ENCODE data around the gene EPS15. TPM values are rescaled to one million over a fixed set of nuclear protein-coding genes. Genes with fewer than 3 reads are reported as not detected.

EPS15 gene
- polyA plus RNA-seq, 1 donor from 2014 or later = 70.2 TPM

- H3K4me3 Mint-ChIP-seq = peak overlapping the region in 1 of 4 donors; percentile 72
- H3K27me3 Mint-ChIP-seq = peaks cover 16% of the 10 kb centered on the region
- H3K36me3 Mint-ChIP-seq = no peaks in the 10 kb centered on the region
- H3K27ac Mint-ChIP-seq = no peak overlapping the region
- H3K9me3 Mint-ChIP-seq = no peaks in the 10 kb centered on the region
- peaks cover 4 to 8% (median 6%) of the 10 kb centered on the region in 3 donors for H3K4me1 Mint-ChIP-seq
These were observed 171.5 kb downstream of the EPS15 start for GRCh38 chr1:51347398-51348146.

- Mint-ChIP-seq H3K4me1 (peaks cover 6 to 8% (median 7%) of the 10 kb centered on the region in 3 donors), H3K4me3 (no peak overlapping the region), H3K36me3 (no peaks in the 10 kb centered on the region), H3K9me3 (no peaks in the 10 kb centered on the region), H3K27ac (peak overlapping the region in 2 of 3 donors; percentile 3 to 18), H3K27me3 (peaks cover 20% of the 10 kb centered on the region)
These were observed 172.8 kb downstream of the EPS15 start for GRCh38 chr1:51346086-51346942.

- no peaks in the 10 kb centered on the region for H3K9me3 Mint-ChIP-seq
- peaks cover 6 to 8% (median 7%) of the 10 kb centered on the region in 3 donors for H3K4me1 Mint-ChIP-seq
- H3K36me3 Mint-ChIP-seq = no peaks in the 10 kb centered on the region
- peaks cover 20% of the 10 kb centered on the region for H3K27me3 Mint-ChIP-seq
- H3K4me3 Mint-ChIP-seq = no peak overlapping the region
- H3K27ac Mint-ChIP-seq = no peak overlapping the region
These were observed 173.8 kb downstream of the EPS15 start for GRCh38 chr1:51345300-51345687.

GRCh38 chr1:51344602-51345299 lies 174.3 kb downstream of the EPS15 start:
- no peaks in the 10 kb centered on the region for H3K9me3 Mint-ChIP-seq

GRCh38 chr1:51344276-51344601 lies 174.8 kb downstream of the EPS15 start:
- Mint-ChIP-seq H3K4me1 (peaks cover 6 to 8% (median 7%) of the 10 kb centered on the region in 3 donors), H3K4me3 (no peak overlapping the region), H3K9me3 (no peaks in the 10 kb centered on the region), H3K27ac (no peak overlapping the region), H3K27me3 (peaks cover 20% of the 10 kb centered on the region), H3K36me3 (no peaks in the 10 kb centered on the region)

More at GRCh38 chr1:51344602-51345299, 174.3 kb downstream of the EPS15 start:
- Mint-ChIP-seq H3K27ac (no peak overlapping the region), H3K27me3 (peaks cover 20% of the 10 kb centered on the region), H3K36me3 (no peaks in the 10 kb centered on the region), H3K4me3 (no peak overlapping the region), H3K4me1 (peaks cover 6 to 8% (median 7%) of the 10 kb centered on the region in 3 donors)

GRCh38 chr1:51343624-51344023 lies 175.4 kb downstream of the EPS15 start:
- H3K9me3 Mint-ChIP-seq = no peaks in the 10 kb centered on the region
- peaks cover 20% of the 10 kb centered on the region for H3K27me3 Mint-ChIP-seq
- peaks cover 6 to 8% (median 7%) of the 10 kb centered on the region in 3 donors for H3K4me1 Mint-ChIP-seq
- peak overlapping the region in 1 of 4 donors; percentile 19 for H3K4me3 Mint-ChIP-seq
- no peaks in the 10 kb centered on the region for H3K36me3 Mint-ChIP-seq
- peak overlapping the region in 1 of 3 donors; percentile 8 for H3K27ac Mint-ChIP-seq

GRCh38 chr1:51342591-51343206 lies 176.4 kb downstream of the EPS15 start:
- Mint-ChIP-seq H3K9me3 (no peaks in the 10 kb centered on the region), H3K27ac (no peak overlapping the region), H3K27me3 (peaks cover 20% of the 10 kb centered on the region), H3K4me3 (peak overlapping the region in 1 of 4 donors; percentile 35), H3K36me3 (no peaks in the 10 kb centered on the region), H3K4me1 (peaks cover 6 to 8% (median 7%) of the 10 kb centered on the region in 3 donors)

- peaks cover 21% of the 10 kb centered on the region for H3K27me3 Mint-ChIP-seq
- H3K9me3 Mint-ChIP-seq = no peaks in the 10 kb centered on the region
- H3K36me3 Mint-ChIP-seq = no peaks in the 10 kb centered on the region
- H3K4me3 Mint-ChIP-seq = no peak overlapping the region
- peaks cover 7 to 8% (median 8%) of the 10 kb centered on the region in 3 donors for H3K4me1 Mint-ChIP-seq
- H3K27ac Mint-ChIP-seq = no peak overlapping the region
These were observed 177.1 kb downstream of the EPS15 start for GRCh38 chr1:51341876-51342496.

- H3K4me1 Mint-ChIP-seq = peaks cover 3 to 5% (median 4%) of the 10 kb centered on the region in 3 donors
- no peaks in the 10 kb centered on the region for H3K36me3 Mint-ChIP-seq
- H3K27ac Mint-ChIP-seq = no peak overlapping the region
- no peak overlapping the region for H3K4me3 Mint-ChIP-seq
- peaks cover 18% of the 10 kb centered on the region for H3K27me3 Mint-ChIP-seq
- H3K9me3 Mint-ChIP-seq = no peaks in the 10 kb centered on the region
These were observed 178.7 kb downstream of the EPS15 start for GRCh38 chr1:51340380-51340779.

- Mint-ChIP-seq H3K9me3 (no peaks in the 10 kb centered on the region), H3K4me1 (peaks cover 0 to 2% (median 0%) of the 10 kb centered on the region in 3 donors), H3K36me3 (no peaks in the 10 kb centered on the region), H3K27ac (no peak overlapping the region), H3K4me3 (no peak overlapping the region), H3K27me3 (peaks cover 2% of the 10 kb centered on the region)
These were observed 182.4 kb downstream of the EPS15 start for GRCh38 chr1:51336711-51337110.

GRCh38 chr1:51336004-51336403 lies 183.1 kb downstream of the EPS15 start:
- Mint-ChIP-seq H3K27me3 (peaks cover 6% of the 10 kb centered on the region), H3K4me3 (no peak overlapping the region), H3K27ac (no peak overlapping the region), H3K4me1 (peaks cover 0 to 4% (median 2%) of the 10 kb centered on the region in 3 donors), H3K9me3 (no peaks in the 10 kb centered on the region), H3K36me3 (no peaks in the 10 kb centered on the region)

- no peak overlapping the region for H3K27ac Mint-ChIP-seq
- H3K27me3 Mint-ChIP-seq = peaks cover 14% of the 10 kb centered on the region
- no peaks in the 10 kb centered on the region for H3K36me3 Mint-ChIP-seq
- H3K4me3 Mint-ChIP-seq = peak overlapping the region; percentile 27 to 89 (median 77)
- no peaks in the 10 kb centered on the region for H3K9me3 Mint-ChIP-seq
- peaks cover 0 to 7% (median 5%) of the 10 kb centered on the region in 3 donors for H3K4me1 Mint-ChIP-seq
These were observed 187.6 kb downstream of the EPS15 start for GRCh38 chr1:51331206-51332100.
